Measurements from ENCODE around the gene LRIG1. TPM values are rescaled to one million over a fixed set of nuclear protein-coding genes. Genes with fewer than 3 reads are reported as not detected.

LRIG1 gene
- total RNA-seq (ENCODE audit: low replicate concordance), result 37.1 and 85.2 TPM in 2 replicates

GRCh38 chr3:66500576-66501482, at the start of gene LRIG1:
Gene LRIG1 (minus strand): TSS chr3:66501022. CDS start chr3:66500407, 615 bp downstream.

Data from smooth muscle cell of the coronary artery (primary cell).